Umbilical cord (tissue), 2 donors: Measurements from ENCODE around the gene GBP7. TPM values are rescaled to one million over a fixed set of nuclear protein-coding genes. Genes with fewer than 3 reads are reported as not detected.
A peak's percentile ranks its signal among the peaks of the same experiment; 100 is the strongest.

Source experiments
- DNase-seq: peaks from one replicate; pipeline ENCODE4 v3.0.0-alpha.2; 2015; ENCODE audit warnings: low spot score
- total RNA-seq: library from RNA; depleted of rRNA; stranded (reverse); fragments of >200 nt; gene quantifications from one replicate; pipeline ENCODE4 v1.2.3, GENCODE V29; 2014; ENCODE audit warnings: low replicate concordance; ENCODE audit not compliant: insufficient read depth

GBP7 gene
- total RNA-seq, 1 donor from 2014 or later, result not detected

DNA sequence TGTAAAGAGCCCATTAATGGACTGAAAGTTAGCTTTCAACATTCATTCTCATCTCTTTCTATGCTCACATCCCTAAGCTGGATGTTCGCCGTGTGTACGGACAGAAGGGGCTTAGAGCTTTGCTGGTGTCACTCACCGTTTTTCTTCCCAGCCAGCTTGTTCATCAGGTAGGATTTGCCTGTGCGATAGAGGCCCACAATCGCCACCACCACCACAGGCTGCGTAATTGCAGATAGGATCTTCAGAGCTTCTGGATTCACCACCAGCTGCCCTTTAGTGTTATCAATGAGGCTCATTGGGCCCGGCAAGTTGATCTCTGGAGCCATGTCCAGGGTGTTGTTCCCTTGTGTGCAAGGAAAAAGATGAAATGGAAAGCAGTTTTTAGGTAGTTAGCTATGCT lies 54.2 kb downstream of the GBP7 start:
- DNase-seq, result no peak

DNA sequence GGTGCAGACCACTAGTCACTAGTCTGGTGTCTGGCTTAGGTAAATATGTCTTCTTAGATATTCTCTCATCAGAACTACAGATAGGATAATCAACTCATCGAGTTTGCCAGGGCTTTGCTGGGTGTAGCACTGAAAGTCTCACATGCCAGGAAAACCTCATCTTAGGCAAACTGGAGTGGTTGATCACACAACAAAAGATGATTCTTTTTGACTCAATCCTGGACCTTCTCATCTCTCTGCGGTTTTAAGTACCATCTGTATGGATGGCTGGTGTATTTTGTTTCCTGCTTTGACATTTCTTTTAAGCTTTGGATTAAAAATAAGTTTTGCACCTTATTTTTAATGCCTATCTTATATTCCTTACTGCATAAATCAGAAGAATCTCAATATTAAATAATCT lies 61.1 kb downstream of the GBP7 start:
- DNase-seq, result no peak

- DNase-seq, result no peak
Measured at GRCh38 chr1:89112871-89113613, 62.8 kb downstream of the GBP7 start.

DNA sequence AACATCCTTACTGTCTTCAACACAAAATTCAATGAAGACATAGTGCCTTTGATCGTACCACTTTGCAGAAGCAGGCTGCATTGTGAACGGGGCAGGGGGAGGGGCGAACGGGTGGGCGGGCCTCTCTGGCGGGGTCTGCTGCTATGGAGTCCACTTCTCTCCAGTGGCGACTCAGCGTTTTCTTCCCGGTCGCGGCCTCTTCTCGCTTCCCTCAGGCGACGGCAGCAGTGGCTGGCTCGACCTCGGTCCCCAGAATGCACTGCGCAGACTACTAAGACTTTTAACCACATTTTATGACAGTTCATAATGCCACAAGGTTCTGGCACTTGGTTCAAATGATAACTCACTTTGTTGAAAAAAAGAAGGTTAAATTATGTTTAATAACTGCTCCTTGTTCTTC lies 71.1 kb downstream of the GBP7 start:
- no peak for DNase-seq

DNA sequence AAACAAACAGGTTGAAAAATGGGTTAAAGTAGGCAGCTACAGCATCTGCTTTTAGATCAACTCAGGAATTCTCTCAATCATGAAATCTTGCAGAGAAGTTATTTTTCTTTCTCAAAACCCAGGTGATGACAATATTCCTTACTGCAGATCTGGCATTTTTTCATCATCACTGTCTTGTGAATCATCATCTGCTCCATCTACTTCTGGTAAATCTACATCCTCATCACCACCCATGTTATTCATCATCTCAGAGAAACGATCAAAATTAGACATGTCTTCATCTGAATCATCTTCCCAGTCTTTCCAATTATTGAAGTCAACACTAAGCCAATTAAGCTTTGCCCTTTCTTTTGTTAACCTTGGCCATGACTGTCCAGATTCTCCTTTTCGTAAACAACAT lies 71.7 kb downstream of the GBP7 start:
- no peak for DNase-seq

DNA sequence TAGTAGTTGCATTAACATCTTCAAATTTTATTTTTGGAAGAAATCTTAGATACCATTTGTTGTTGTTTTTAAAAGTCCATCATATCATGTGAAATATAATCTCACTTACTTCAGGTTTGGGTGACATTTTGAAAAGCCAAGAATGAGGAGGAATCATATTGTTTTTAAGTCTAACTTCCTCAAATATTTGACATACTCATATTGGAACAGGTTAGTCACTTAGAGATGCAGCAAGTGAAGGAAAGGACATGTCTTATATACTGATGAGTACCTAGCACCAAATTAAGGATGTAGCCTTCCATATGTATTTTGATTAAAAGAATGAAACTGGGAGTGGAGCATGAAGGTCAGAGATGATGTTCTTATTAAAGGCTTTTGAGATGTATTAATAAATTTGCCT lies 73.8 kb downstream of the GBP7 start:
- no peak for DNase-seq

- no peak for DNase-seq
Measured at GRCh38 chr1:89100412-89100811, 75.4 kb downstream of the GBP7 start.

GRCh38 chr1:89098857-89099256 lies 76.9 kb downstream of the GBP7 start:
- DNase-seq, result no peak

GRCh38 chr1:89095737-89096136 lies 80.1 kb downstream of the GBP7 start:
- no peak for DNase-seq

DNA sequence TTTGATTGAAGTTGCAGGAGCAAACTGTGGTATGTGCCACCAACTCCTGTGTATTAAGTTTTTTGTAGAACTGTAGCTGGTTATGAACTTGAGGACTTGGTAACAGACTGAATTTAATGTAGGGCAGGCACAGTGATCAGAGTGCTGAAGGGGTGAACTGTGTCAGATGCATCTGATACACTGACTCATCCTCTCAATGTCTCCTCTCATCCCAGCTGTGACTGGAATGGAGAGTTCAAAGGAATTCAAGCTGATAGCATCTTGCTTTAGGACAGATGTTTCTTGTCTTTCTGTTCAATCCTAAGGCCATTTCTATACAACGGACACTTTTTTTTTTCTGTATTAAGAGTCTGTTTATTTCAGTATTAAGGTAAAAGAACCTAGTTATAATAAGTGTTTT lies 85.8 kb downstream of the GBP7 start:
- peak; percentile 76 for DNase-seq

- DNase-seq, result no peak
Measured at GRCh38 chr1:89088572-89088971, 87.2 kb downstream of the GBP7 start.

- no peak for DNase-seq
Measured at GRCh38 chr1:89087241-89087640, 88.6 kb downstream of the GBP7 start.

DNA sequence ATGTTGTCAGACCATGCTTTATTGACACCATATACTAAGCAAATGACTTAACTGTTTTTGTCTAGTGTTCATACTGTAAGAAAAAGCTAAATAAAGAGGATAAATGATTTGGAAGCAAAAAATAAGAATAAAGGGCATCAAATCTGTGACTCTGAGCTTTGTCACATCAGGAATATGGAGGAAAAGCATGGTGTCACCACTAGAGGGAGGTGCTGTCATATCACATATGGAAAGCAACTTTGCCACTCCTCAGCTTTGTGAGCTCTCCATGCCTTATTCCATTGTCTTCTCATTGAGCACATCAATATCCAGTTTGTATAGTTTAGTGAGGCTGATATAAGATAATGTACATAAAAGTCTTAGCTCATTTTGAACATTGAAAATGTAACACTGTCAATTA lies 90.0 kb downstream of the GBP7 start:
- peak; percentile 31 for DNase-seq

Other genes with a start within 250 kb of the GBP7 start
- gene KYAT3, start 183.4 kb downstream of the GBP7 start, total RNA-seq, result 19.7 TPM
- gene RBMXL1, start 183.4 kb downstream of the GBP7 start, total RNA-seq, result 14.4 TPM
- 24.1 TPM for gene GBP3, start 153.1 kb downstream of the GBP7 start, total RNA-seq
- gene GBP1, start 110.8 kb downstream of the GBP7 start, total RNA-seq, result 125 TPM
- 106 TPM for gene GBP2, start 49.9 kb downstream of the GBP7 start, total RNA-seq
- 17.1 TPM for gene GBP4, start 22.9 kb upstream of the GBP7 start, total RNA-seq
- 3.9 TPM for gene GBP5, start 96.9 kb upstream of the GBP7 start, total RNA-seq
- gene GBP6, start 188.1 kb upstream of the GBP7 start, total RNA-seq, result 0.48 TPM